CD4-positive, alpha-beta memory T cell (primary cell): ENCODE data around the gene HOXB7. TPM values are rescaled to one million over a fixed set of nuclear protein-coding genes. Genes with fewer than 3 reads are reported as not detected.

ENCODE experiments used
- CTCF ChIA-PET: fragments of 350-600 bp; sonication (Branson Sonifier 250); formaldehyde crosslinking; loops from one replicate; lab custom pipeline; 2021; ENCODE audit warnings: inconsistent platforms; ENCODE audit not compliant: partially characterized antibody; lab: Charles Lee
- POLR2A ChIA-PET: fragments of 350-600 bp; sonication (Branson Sonifier 250); formaldehyde crosslinking; loops from one replicate; lab custom pipeline; 2021; ENCODE audit not compliant: partially characterized antibody; lab: Charles Lee
- DNase-seq, 5 donors: peaks; one replicate each; pipeline versions ENCODE4 v3.0.0 to v3.0.0-alpha.2; 2020 to 2022; ENCODE audit warnings: mixed read lengths in 1 of 5
- H3K27ac ChIP-seq: one replicate; pipeline ENCODE4 v1.7.0; 2013; ENCODE audit warnings: low read depth, low read length
- H3K27me3 ChIP-seq: 2 replicates; pipeline ENCODE4 v1.7.0; 2013; ENCODE audit warnings: mild to moderate bottlenecking, low read length, moderate library complexity; ENCODE audit not compliant: insufficient read depth
- H3K36me3 ChIP-seq: 2 replicates; pipeline ENCODE4 v1.7.0; 2013; ENCODE audit warnings: mild to moderate bottlenecking, low read length, moderate library complexity; ENCODE audit not compliant: insufficient read depth
- H3K4me1 ChIP-seq: 2 replicates; pipeline ENCODE4 v1.7.0; 2013; ENCODE audit warnings: mild to moderate bottlenecking, low read length, moderate library complexity; ENCODE audit not compliant: insufficient read depth
- H3K4me3 ChIP-seq, 2 donors: one replicate each; pipeline ENCODE4 v1.7.0; 2013; ENCODE audit warnings: low read length in 2 of 2, mild to moderate bottlenecking in 1 of 2
- H3K9me3 ChIP-seq, 2 donors: one replicate each; pipeline ENCODE4 v1.7.0; 2013; ENCODE audit warnings: low read length in 2 of 2, control low read depth in 1 of 2; ENCODE audit not compliant: control insufficient read depth in 1 of 2
- H3K27ac Mint-ChIP-seq, 7 donors: one replicate each; pipeline ENCODE4 v1.8.0; 2020 to 2021; ENCODE audit warnings: mixed read lengths in 7 of 7, mild to moderate bottlenecking in 6 of 7, inconsistent platforms in 3 of 7, moderate library complexity in 3 of 7
- H3K27me3 Mint-ChIP-seq, 2 donors: one replicate each; pipeline ENCODE4 v1.8.0; 2020 to 2021; ENCODE audit warnings: mixed read lengths in 2 of 2
- H3K36me3 Mint-ChIP-seq, 2 donors: one replicate each; pipeline ENCODE4 v1.8.0; 2020 to 2021; ENCODE audit warnings: mixed read lengths in 2 of 2, inconsistent platforms in 1 of 2, mild to moderate bottlenecking in 1 of 2
- H3K4me1 Mint-ChIP-seq, 4 donors: one replicate each; pipeline ENCODE4 v1.8.0; 2020 to 2021; ENCODE audit warnings: mixed read lengths in 4 of 4, mild to moderate bottlenecking in 1 of 4
- H3K4me3 Mint-ChIP-seq, 8 donors: one replicate each; pipeline ENCODE4 v1.8.0; 2020 to 2021; ENCODE audit warnings: mixed read lengths in 8 of 8, mild to moderate bottlenecking in 7 of 8, moderate library complexity in 6 of 8, inconsistent platforms in 3 of 8
- H3K9me3 Mint-ChIP-seq, 8 donors: one replicate each; pipeline ENCODE4 v1.8.0; 2020 to 2021; ENCODE audit warnings: mixed read lengths in 8 of 8, mild to moderate bottlenecking in 5 of 8, inconsistent platforms in 3 of 8, moderate library complexity in 1 of 8
- intact Hi-C: fragments of 100-400 bp; cut with micrococcal nuclease; formaldehyde crosslinking; loops from one replicate; pipeline ENCODE4 v1.15.1; 2023
- polyA plus RNA-seq, 2 donors: library from polyadenylated mRNA; unstranded; fragments of 300-500 nt; fragmentation: Illumina TruSeq; gene quantifications; one replicate each; pipeline ENCODE4 v1.2.3, GENCODE V29; 2021
- total RNA-seq, 2 experiments: library from RNA; stranded (reverse); gene quantifications; one replicate each; pipeline ENCODE4 v1.2.3, GENCODE V29; 2021

Gene HOXB7
- total and polyA plus RNA-seq, 4 experiments from 2014 or later, result 0.23 to 1.3 (median 0.25) TPM; not detected in 1

GRCh38 chr17:48593840-48594537 is 16.8 kb downstream of the HOXB7 start:
- ChIA-PET POLR2A (interaction anchor here (0.5 to 1.6 kb wide), 7 partner anchors 11 to 272 kb away, joined by 3 to 5 read pairs (median 3); partner anchors contain the start of gene HOXB6), CTCF (interaction anchor here (0.7 to 6.0 kb wide), 28 partner anchors 19 to 514 kb away, joined by 3 to 59 read pairs (median 5); partner anchors contain the start of gene HOXB8)
- no peak overlapping the region for H3K27ac ChIP-seq
- peaks cover 23 to 55% (median 43%) of the 10 kb centered on the region in 4 donors for H3K4me1 Mint-ChIP-seq
- H3K36me3 Mint-ChIP-seq, result no peaks in the 10 kb centered on the region
- intact Hi-C loops, result loop anchor here (1.0 to 5.0 kb wide), 4 partner anchors 102 to 567 kb away; no protein-coding TSS in a partner anchor
- H3K9me3 ChIP-seq, result no peaks in the 10 kb centered on the region
- H3K9me3 Mint-ChIP-seq, result peaks cover 0 to 2% (median 0%) of the 10 kb centered on the region in 8 donors
- peak overlapping the region in 1 of 2 donors; percentile 30 for H3K4me3 ChIP-seq
- DNase-seq, result peak; percentile 71 to 82 (median 77)
- peaks cover 46% of the 10 kb centered on the region for H3K4me1 ChIP-seq
- no peaks in the 10 kb centered on the region for H3K36me3 ChIP-seq
- peaks cover 47% of the 10 kb centered on the region for H3K27me3 ChIP-seq
- H3K27ac Mint-ChIP-seq, result peak overlapping the region in 1 of 7 donors; percentile 74
- H3K4me3 Mint-ChIP-seq, result peak overlapping the region; percentile 80 to 92 (median 82)
- peaks cover 44 to 72% of the 10 kb centered on the region in 2 donors for H3K27me3 Mint-ChIP-seq

- Mint-ChIP-seq H3K4me3 (peak within 1 kb of the TSS; percentile 80 to 92 (median 82)), H3K36me3 (no peaks in the 10 kb centered on the region), H3K4me1 (peaks cover 23 to 48% (median 39%) of the 10 kb centered on the region in 4 donors), H3K9me3 (peaks cover 0 to 2% (median 0%) of the 10 kb centered on the region in 8 donors), H3K27ac (peak within 1 kb of the TSS in 1 of 7 donors; percentile 74), H3K27me3 (peaks cover 43 to 71% of the 10 kb centered on the region in 2 donors)
- intact Hi-C loops, result loop anchor here (1.0 to 5.0 kb wide), 3 partner anchors 257 to 566 kb away; no protein-coding TSS in a partner anchor
- Histone ChIP-seq H3K36me3 (no peaks in the 10 kb centered on the region), H3K27me3 (peaks cover 46% of the 10 kb centered on the region), H3K27ac (no peak within 1 kb of the TSS), H3K9me3 (no peaks in the 10 kb centered on the region), H3K4me3 (peak within 1 kb of the TSS in 1 of 2 donors; percentile 30), H3K4me1 (peaks cover 39% of the 10 kb centered on the region)
- POLR2A ChIA-PET, result interaction anchor here (0.5 to 1.9 kb wide), 16 partner anchors 11 to 513 kb away, joined by 3 to 8 read pairs (median 4); partner anchors contain the start of genes HOXB4, HOXB6 and HOXB9
- CTCF ChIA-PET, result interaction anchor here (0.6 to 6.0 kb wide), 61 partner anchors 14 to 1501 kb away, joined by 3 to 59 read pairs (median 4); partner anchors contain the start of genes HOXB8, LRRC46 and MRPL10
- no peak for DNase-seq
Observed at GRCh38 chr17:48593126-48593829, 17.5 kb downstream of the HOXB7 start, which contains the start of gene HOXB5. TSS of gene HOXB5 (minus strand) at chr17:48593779. CDS start at chr17:48593682, 97 bp downstream.

GRCh38 chr17:48592577-48592976 is 18.2 kb downstream of the HOXB7 start:
- peaks cover 17 to 42% (median 33%) of the 10 kb centered on the region in 4 donors for H3K4me1 Mint-ChIP-seq
- POLR2A ChIA-PET, result interaction anchor here (0.8 to 1.9 kb wide), 12 partner anchors 14 to 299 kb away, joined by 3 to 8 read pairs (median 4); partner anchors contain the start of genes HOXB4 and HOXB9
- no peak overlapping the region for H3K4me3 ChIP-seq

DNA sequence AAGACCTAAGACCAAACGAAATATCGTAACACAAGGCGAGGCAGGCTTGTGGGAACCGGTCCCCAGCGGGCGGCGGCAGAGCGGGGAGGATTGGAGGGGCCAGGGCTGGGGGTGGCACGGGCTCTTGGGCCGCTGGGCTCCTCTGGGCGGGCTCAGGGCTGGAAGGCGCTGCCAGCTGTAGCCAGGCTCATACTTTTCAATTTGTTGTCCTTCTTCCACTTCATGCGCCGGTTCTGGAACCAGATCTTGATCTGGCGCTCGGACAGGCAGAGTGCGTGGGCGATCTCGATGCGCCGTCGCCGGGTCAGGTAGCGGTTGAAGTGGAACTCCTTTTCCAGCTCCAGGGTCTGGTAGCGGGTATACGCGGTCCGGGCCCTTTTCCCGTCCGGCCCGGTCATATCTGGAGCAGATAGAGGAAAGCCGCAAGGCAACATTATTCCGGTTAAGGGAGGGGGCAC is 18.7 kb downstream of the HOXB7 start:
- Histone ChIP-seq H3K27me3 (peaks cover 39% of the 10 kb centered on the region), H3K4me1 (peaks cover 29% of the 10 kb centered on the region), H3K9me3 (no peaks in the 10 kb centered on the region), H3K36me3 (no peaks in the 10 kb centered on the region), H3K4me3 (no peak overlapping the region), H3K27ac (no peak overlapping the region)
- peak overlapping the region in 2 of 8 donors; percentile 35 to 80 for H3K4me3 Mint-ChIP-seq
- intact Hi-C loops, result loop anchor here (5.0 kb wide), 1 partner anchor 565 kb away; no protein-coding TSS in a partner anchor
- ChIA-PET CTCF (interaction anchor here (0.9 to 6.0 kb wide), 23 partner anchors 13 to 567 kb away, joined by 3 to 59 read pairs (median 6); partner anchors contain the start of gene HOXB8), POLR2A (interaction anchor here (1.0 to 1.9 kb wide), 6 partner anchors 13 to 298 kb away, joined by 4 to 8 read pairs (median 4); partner anchors contain the start of gene HOXB4)
- DNase-seq, result no peak
- no peak overlapping the region for H3K27ac Mint-ChIP-seq
- peaks cover 41 to 69% of the 10 kb centered on the region in 2 donors for H3K27me3 Mint-ChIP-seq
- no peaks in the 10 kb centered on the region for H3K36me3 Mint-ChIP-seq
- H3K4me1 Mint-ChIP-seq, result peaks cover 15 to 40% (median 30%) of the 10 kb centered on the region in 4 donors
- H3K9me3 Mint-ChIP-seq, result peaks cover 0 to 2% (median 0%) of the 10 kb centered on the region in 8 donors

More at GRCh38 chr17:48592577-48592976, 18.2 kb downstream of the HOXB7 start:
- Mint-ChIP-seq H3K36me3 (no peaks in the 10 kb centered on the region), H3K27me3 (peaks cover 40 to 69% of the 10 kb centered on the region in 2 donors), H3K9me3 (peaks cover 0 to 2% (median 0%) of the 10 kb centered on the region in 8 donors), H3K27ac (peak overlapping the region in 1 of 7 donors; percentile 74), H3K4me3 (peak overlapping the region; percentile 45 to 92 (median 82))
- H3K9me3 ChIP-seq, result no peaks in the 10 kb centered on the region
- intact Hi-C loops, result loop anchor here (5.0 kb wide), 1 partner anchor 565 kb away; no protein-coding TSS in a partner anchor
- no peaks in the 10 kb centered on the region for H3K36me3 ChIP-seq
- no peak for DNase-seq
- peaks cover 34% of the 10 kb centered on the region for H3K4me1 ChIP-seq
- CTCF ChIA-PET, result interaction anchor here (0.6 to 6.0 kb wide), 51 partner anchors 13 to 1501 kb away, joined by 3 to 59 read pairs (median 4); partner anchors contain the start of gene HOXB8
- no peak overlapping the region for H3K27ac ChIP-seq
- H3K27me3 ChIP-seq, result peaks cover 39% of the 10 kb centered on the region

GRCh38 chr17:48591255-48592056 is 19.4 kb downstream of the HOXB7 start:
- H3K9me3 ChIP-seq, result no peaks in the 10 kb centered on the region
- H3K27ac ChIP-seq, result no peak overlapping the region
- intact Hi-C loops, result loop anchor here (5.0 kb wide), 1 partner anchor 564 kb away; no protein-coding TSS in a partner anchor
- Mint-ChIP-seq H3K27me3 (peaks cover 42 to 65% of the 10 kb centered on the region in 2 donors), H3K36me3 (no peaks in the 10 kb centered on the region), H3K4me3 (peak overlapping the region in 3 of 8 donors; percentile 23 to 54 (median 35)), H3K4me1 (peaks cover 11 to 36% (median 25%) of the 10 kb centered on the region in 4 donors), H3K27ac (no peak overlapping the region), H3K9me3 (peaks cover 0 to 2% (median 0%) of the 10 kb centered on the region in 8 donors)
- no peak for DNase-seq
- peaks cover 39% of the 10 kb centered on the region for H3K27me3 ChIP-seq
- H3K36me3 ChIP-seq, result no peaks in the 10 kb centered on the region
- no peak overlapping the region for H3K4me3 ChIP-seq
- ChIA-PET CTCF (interaction anchor here (1.3 to 6.0 kb wide), 8 partner anchors 27 to 328 kb away, joined by 3 to 59 read pairs (median 29); no protein-coding TSS in a partner anchor), POLR2A (interaction anchor here (1.9 kb wide), 1 partner anchor 13 kb away, joined by 8 read pairs; the partner anchor contains the start of gene HOXB4)
- H3K4me1 ChIP-seq, result peaks cover 24% of the 10 kb centered on the region
